ENCODE results near the gene COL4A1. TPM values are rescaled to one million over a fixed set of nuclear protein-coding genes. Genes with fewer than 3 reads are reported as not detected.

COL4A1 gene
- total RNA-seq, 1 donor from 2014 or later: 120 TPM

- H3K4me1 ChIP-seq: peaks cover 97% of the 10 kb centered on the region
- no peaks in the 10 kb centered on the region for H3K9me3 ChIP-seq (replicated peaks)
- DNase-seq: no peak
- H3K27me3 ChIP-seq (ENCODE audit: low read depth): no peaks in the 10 kb centered on the region
- intact Hi-C loops (cut with micrococcal nuclease): no loop called here
- no peak overlapping the region for H3K4me3 ChIP-seq
- TF ChIP-seq CTCF (IDR thresholded peaks at IDR 0.05; ENCODE audit: borderline replicate concordance): no peak
- peak overlapping the region; percentile 84 for H3K27ac ChIP-seq (replicated peaks)
- no peaks in the 10 kb centered on the region for H3K36me3 ChIP-seq
These were observed 42.2 kb downstream of the COL4A1 start for GRCh38 chr13:110264685-110265275.

GRCh38 chr13:110263888-110264287 is 43.1 kb downstream of the COL4A1 start:
- Histone ChIP-seq H3K4me1 (peaks cover 97% of the 10 kb centered on the region), H3K9me3 (replicated peaks) (no peaks in the 10 kb centered on the region), H3K4me3 (no peak overlapping the region), H3K27ac (replicated peaks) (peak overlapping the region; percentile 84), H3K27me3 (ENCODE audit: low read depth) (no peaks in the 10 kb centered on the region), H3K36me3 (no peaks in the 10 kb centered on the region)
- TF ChIP-seq CTCF (IDR thresholded peaks at IDR 0.05; ENCODE audit: borderline replicate concordance): no peak
- peak; percentile 68 for DNase-seq
- intact Hi-C loops (cut with micrococcal nuclease): no loop called here

- intact Hi-C loops (cut with micrococcal nuclease): no loop called here
- H3K27ac ChIP-seq (replicated peaks): peak overlapping the region; percentile 84
- H3K27me3 ChIP-seq (ENCODE audit: low read depth): no peaks in the 10 kb centered on the region
- no peaks in the 10 kb centered on the region for H3K36me3 ChIP-seq
- no peak for DNase-seq
- TF ChIP-seq CTCF (IDR thresholded peaks at IDR 0.05; ENCODE audit: borderline replicate concordance): no peak
- H3K4me3 ChIP-seq: no peak overlapping the region
- H3K4me1 ChIP-seq: peaks cover 96% of the 10 kb centered on the region
- no peaks in the 10 kb centered on the region for H3K9me3 ChIP-seq (replicated peaks)
These were observed 43.6 kb downstream of the COL4A1 start for GRCh38 chr13:110263404-110263803.

GRCh38 chr13:110262508-110263291 is 44.3 kb downstream of the COL4A1 start:
- H3K4me1 ChIP-seq: peaks cover 90% of the 10 kb centered on the region
- intact Hi-C loops (cut with micrococcal nuclease): no loop called here
- peak overlapping the region; percentile 84 for H3K27ac ChIP-seq (replicated peaks)
- H3K36me3 ChIP-seq: no peaks in the 10 kb centered on the region
- TF ChIP-seq CTCF (IDR thresholded peaks at IDR 0.05; ENCODE audit: borderline replicate concordance): no peak
- peak overlapping the region; percentile 20 for H3K4me3 ChIP-seq
- DNase-seq: no peak
- no peaks in the 10 kb centered on the region for H3K27me3 ChIP-seq (ENCODE audit: low read depth)
- no peaks in the 10 kb centered on the region for H3K9me3 ChIP-seq (replicated peaks)

GRCh38 chr13:110262082-110262436 is 44.9 kb downstream of the COL4A1 start:
- H3K4me3 ChIP-seq: peak overlapping the region; percentile 20
- peak overlapping the region; percentile 84 for H3K27ac ChIP-seq (replicated peaks)
- no peaks in the 10 kb centered on the region for H3K9me3 ChIP-seq (replicated peaks)
- no peaks in the 10 kb centered on the region for H3K36me3 ChIP-seq
- no peak for TF ChIP-seq CTCF (IDR thresholded peaks at IDR 0.05; ENCODE audit: borderline replicate concordance)
- no peak for DNase-seq
- intact Hi-C loops (cut with micrococcal nuclease): no loop called here
- no peaks in the 10 kb centered on the region for H3K27me3 ChIP-seq (ENCODE audit: low read depth)
- H3K4me1 ChIP-seq: peaks cover 90% of the 10 kb centered on the region

Measured in left ventricle myocardium inferior (tissue), 1 donor.